Measurements from ENCODE around the gene RIMS4. TPM values are rescaled to one million over a fixed set of nuclear protein-coding genes. Genes with fewer than 3 reads are reported as not detected.

The RIMS4 gene
- total RNA-seq (ENCODE audit: low replicate concordance) = 5.3 and 7.8 TPM in 2 replicates

GRCh38 chr20:44810391-44811149 is at the start of gene RIMS4:
TSS of gene RIMS4 (minus strand) at chr20:44810546. CDS start at chr20:44810271, 275 bp downstream.
- peaks cover 44% of the 10 kb centered on the region for H3K27me3 Mint-ChIP-seq (ENCODE audit: insufficient read depth, low read depth)
- H3K27ac ChIP-seq = no peak within 1 kb of the TSS
- H3K9ac ChIP-seq = no peak within 1 kb of the TSS

GRCh38 chr20:44858606-44859360 is 48.4 kb upstream of the RIMS4 start:
- peaks cover 4% of the 10 kb centered on the region for H3K27me3 Mint-ChIP-seq (ENCODE audit: insufficient read depth, low read depth)
- Histone ChIP-seq H3K4me3 (no peak overlapping the region), H3K27me3 (no peaks in the 10 kb centered on the region), H2AFZ (replicated peaks) (no peak overlapping the region), H3K27ac (no peak overlapping the region), H3K4me2 (no peak overlapping the region), H3K4me1 (no peaks in the 10 kb centered on the region), H3K36me3 (no peaks in the 10 kb centered on the region), H3K79me2 (ENCODE audit: low read depth) (no peaks in the 10 kb centered on the region), H3K9me3 (ENCODE audit: low read depth) (no peaks in the 10 kb centered on the region), H4K20me1 (ENCODE audit: low read depth) (no peaks in the 10 kb centered on the region), H3K9ac (no peak overlapping the region), H3F3A (ENCODE audit: low read depth) (no peaks in the 10 kb centered on the region)
- H3K4me3 Mint-ChIP-seq = no peak overlapping the region
- no peak for DNase-seq (ENCODE audit: low spot score)
- H3K9me3 Mint-ChIP-seq = peaks cover 2% of the 10 kb centered on the region
- peaks cover 21% of the 10 kb centered on the region for H3K4me1 Mint-ChIP-seq
- no peaks in the 10 kb centered on the region for H3K36me3 Mint-ChIP-seq
- no peak overlapping the region for H3K27ac Mint-ChIP-seq
- TF ChIP-seq EZH2phosphoT487 (IDR thresholded peaks at IDR 0.05) (no peak), EZH2 (IDR thresholded peaks at IDR 0.05) (no peak), CTCF (IDR thresholded peaks at IDR 0.05) (no peak)

More at GRCh38 chr20:44810391-44811149, at the start of gene RIMS4:
- no peak for TF ChIP-seq EZH2phosphoT487 (IDR thresholded peaks at IDR 0.05)
- no peak for TF ChIP-seq EZH2 (IDR thresholded peaks at IDR 0.05)
- no peak for TF ChIP-seq CTCF (IDR thresholded peaks at IDR 0.05)
- Mint-ChIP-seq H3K27ac (peak within 1 kb of the TSS; percentile 40), H3K9me3 (no peaks in the 10 kb centered on the region), H3K4me1 (peaks cover 29% of the 10 kb centered on the region), H3K36me3 (peaks cover 3% of the 10 kb centered on the region), H3K4me3 (peak within 1 kb of the TSS; percentile 84)
- H3K9me3 ChIP-seq (ENCODE audit: low read depth) = no peaks in the 10 kb centered on the region
- H3K79me2 ChIP-seq (ENCODE audit: low read depth) = no peaks in the 10 kb centered on the region
- H3K36me3 ChIP-seq = no peaks in the 10 kb centered on the region
- H3F3A ChIP-seq (ENCODE audit: low read depth) = peaks cover 9% of the 10 kb centered on the region
- H3K4me2 ChIP-seq = peak within 1 kb of the TSS; percentile 97
- DNase-seq (ENCODE audit: low spot score) = peak; percentile 88
- H4K20me1 ChIP-seq (ENCODE audit: low read depth) = peaks cover 31% of the 10 kb centered on the region
- peak within 1 kb of the TSS; percentile 57 for H3K4me3 ChIP-seq
- peak within 1 kb of the TSS; percentile 94 for H2AFZ ChIP-seq (replicated peaks)
- H3K27me3 ChIP-seq = peaks cover 76% of the 10 kb centered on the region
- peaks cover 12% of the 10 kb centered on the region for H3K4me1 ChIP-seq

GRCh38 chr20:44856856-44857448 is 46.6 kb upstream of the RIMS4 start:
- no peaks in the 10 kb centered on the region for H3K36me3 Mint-ChIP-seq

More at GRCh38 chr20:44856856-44857448, 46.6 kb upstream of the RIMS4 start:
- Mint-ChIP-seq H3K4me1 (peaks cover 15% of the 10 kb centered on the region), H3K4me3 (no peak overlapping the region), H3K9me3 (peaks cover 2% of the 10 kb centered on the region), H3K27ac (peak overlapping the region; percentile 75), H3K27me3 (ENCODE audit: insufficient read depth, low read depth) (peaks cover 4% of the 10 kb centered on the region)
- Histone ChIP-seq H3F3A (ENCODE audit: low read depth) (no peaks in the 10 kb centered on the region), H4K20me1 (ENCODE audit: low read depth) (no peaks in the 10 kb centered on the region), H3K36me3 (no peaks in the 10 kb centered on the region), H3K9me3 (ENCODE audit: low read depth) (no peaks in the 10 kb centered on the region), H2AFZ (replicated peaks) (no peak overlapping the region), H3K27me3 (no peaks in the 10 kb centered on the region), H3K4me1 (no peaks in the 10 kb centered on the region), H3K9ac (no peak overlapping the region), H3K4me2 (no peak overlapping the region), H3K79me2 (ENCODE audit: low read depth) (no peaks in the 10 kb centered on the region), H3K27ac (no peak overlapping the region), H3K4me3 (no peak overlapping the region)
- no peak for DNase-seq (ENCODE audit: low spot score)
- no peak for TF ChIP-seq CTCF (IDR thresholded peaks at IDR 0.05)
- TF ChIP-seq EZH2phosphoT487 (IDR thresholded peaks at IDR 0.05) = no peak
- no peak for TF ChIP-seq EZH2 (IDR thresholded peaks at IDR 0.05)

All from neural progenitor cell (in vitro differentiated cells).